Endothelial cell of umbilical vein (primary cell): ENCODE measurements around the gene SERPINB2.

Experiments used
- EZH2 ChIP-seq: IDR thresholded peaks from 2 replicates; pipeline ENCODE4 v1.6.1; 2012; ENCODE audit warnings: borderline replicate concordance, low read depth, mild to moderate bottlenecking, moderate library complexity, low read length, inconsistent platforms; ENCODE audit not compliant: severe bottlenecking
- JUN ChIP-seq: IDR thresholded peaks from 2 replicates; pipeline ENCODE4 v1.6.1; 2011; ENCODE audit warnings: borderline replicate concordance, low read depth; ENCODE audit not compliant: insufficient read length, insufficient read depth
- POLR2AphosphoS5 ChIP-seq: IDR thresholded peaks from 2 replicates; pipeline ENCODE4 v1.6.1; 2012; ENCODE audit warnings: low read depth, mild to moderate bottlenecking, control low read depth, low read length, moderate library complexity; ENCODE audit not compliant: insufficient read depth
- TF ChIP-seq, protein P1 (sequence below), 2 donors: IDR thresholded peaks; 1 replicate in 1 of 2; 2 replicates in 1 of 2; pipeline ENCODE4 v1.5.1; 2011; ENCODE audit warnings: low read length in 2 of 2, mild to moderate bottlenecking in 2 of 2, moderate library complexity in 2 of 2, control low read depth in 1 of 2, inconsistent platforms in 1 of 2, low read depth in 1 of 2; ENCODE audit not compliant: insufficient read depth in 1 of 2; ENCODE audit errors: extremely low read depth in 1 of 2

DNA sequence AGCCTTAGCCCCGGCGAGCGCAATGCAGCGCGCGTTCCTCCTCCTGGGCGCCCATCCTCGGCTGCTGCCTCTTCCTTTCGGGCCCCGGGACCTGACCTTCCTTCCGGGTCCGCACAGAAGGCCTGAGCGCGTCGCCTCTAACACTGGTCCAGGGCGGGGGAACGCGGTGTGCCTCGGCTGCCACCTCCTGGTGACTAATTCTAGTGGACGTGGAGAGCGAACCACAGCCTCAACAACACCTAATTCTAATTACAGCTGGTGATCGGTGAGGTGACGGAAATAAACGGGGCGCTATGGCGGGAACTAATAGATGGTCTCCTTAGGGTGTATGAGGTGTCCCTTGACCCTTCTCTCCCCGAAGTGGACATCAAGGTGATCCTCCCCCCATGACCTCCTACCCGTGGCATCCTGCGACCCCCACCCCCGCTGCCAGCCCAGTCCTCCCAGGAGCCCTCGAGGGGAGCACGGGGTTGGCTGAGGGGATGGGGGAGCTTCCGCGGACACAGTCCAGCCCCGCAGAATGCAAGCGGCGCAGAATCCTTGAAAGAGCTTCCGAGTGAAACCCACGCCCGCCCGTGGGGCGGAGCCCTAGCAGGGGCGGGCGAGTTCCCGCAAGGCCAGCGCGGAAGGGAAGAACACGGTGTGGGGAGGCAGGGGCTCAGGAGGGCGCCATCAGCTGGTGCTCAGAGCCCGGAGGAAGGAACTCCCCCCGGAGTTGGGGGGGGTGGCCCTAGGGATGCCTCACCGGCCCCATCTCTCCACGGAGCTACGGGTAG lies 48.8 kb downstream of the SERPINB2 start:
- TF ChIP-seq EZH2 (peak; percentile 15), POLR2AphosphoS5 (peak; percentile 31), JUN (no peak)
- TF ChIP-seq, protein P1, sequence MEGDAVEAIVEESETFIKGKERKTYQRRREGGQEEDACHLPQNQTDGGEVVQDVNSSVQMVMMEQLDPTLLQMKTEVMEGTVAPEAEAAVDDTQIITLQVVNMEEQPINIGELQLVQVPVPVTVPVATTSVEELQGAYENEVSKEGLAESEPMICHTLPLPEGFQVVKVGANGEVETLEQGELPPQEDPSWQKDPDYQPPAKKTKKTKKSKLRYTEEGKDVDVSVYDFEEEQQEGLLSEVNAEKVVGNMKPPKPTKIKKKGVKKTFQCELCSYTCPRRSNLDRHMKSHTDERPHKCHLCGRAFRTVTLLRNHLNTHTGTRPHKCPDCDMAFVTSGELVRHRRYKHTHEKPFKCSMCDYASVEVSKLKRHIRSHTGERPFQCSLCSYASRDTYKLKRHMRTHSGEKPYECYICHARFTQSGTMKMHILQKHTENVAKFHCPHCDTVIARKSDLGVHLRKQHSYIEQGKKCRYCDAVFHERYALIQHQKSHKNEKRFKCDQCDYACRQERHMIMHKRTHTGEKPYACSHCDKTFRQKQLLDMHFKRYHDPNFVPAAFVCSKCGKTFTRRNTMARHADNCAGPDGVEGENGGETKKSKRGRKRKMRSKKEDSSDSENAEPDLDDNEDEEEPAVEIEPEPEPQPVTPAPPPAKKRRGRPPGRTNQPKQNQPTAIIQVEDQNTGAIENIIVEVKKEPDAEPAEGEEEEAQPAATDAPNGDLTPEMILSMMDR (IDR thresholded peaks at IDR 0.05; ENCODE audit: extremely low read depth in 1 of 2, insufficient read depth in 1 of 2, low read depth in 1 of 2, low read length in 2 of 2): peak; percentile 75 to 78
